NB4 (cell line): ENCODE data around the gene CDK17.

Experiments used
- POLR2A ChIP-seq: IDR thresholded peaks from 2 replicates; pipeline ENCODE4 v1.6.1; 2011; ENCODE audit warnings: mild to moderate bottlenecking; ENCODE audit not compliant: insufficient read length; ENCODE audit errors: extremely low read depth
- TF ChIP-seq, protein P1 (sequence below): IDR thresholded peaks from one replicate; pipeline ENCODE4 v1.5.1; 2012; ENCODE audit warnings: low read depth, low read length
- TF ChIP-seq, protein P2 (sequence below): IDR thresholded peaks from 2 replicates; pipeline ENCODE4 v1.6.1; 2011; ENCODE audit warnings: low read depth, low read length

DNA sequence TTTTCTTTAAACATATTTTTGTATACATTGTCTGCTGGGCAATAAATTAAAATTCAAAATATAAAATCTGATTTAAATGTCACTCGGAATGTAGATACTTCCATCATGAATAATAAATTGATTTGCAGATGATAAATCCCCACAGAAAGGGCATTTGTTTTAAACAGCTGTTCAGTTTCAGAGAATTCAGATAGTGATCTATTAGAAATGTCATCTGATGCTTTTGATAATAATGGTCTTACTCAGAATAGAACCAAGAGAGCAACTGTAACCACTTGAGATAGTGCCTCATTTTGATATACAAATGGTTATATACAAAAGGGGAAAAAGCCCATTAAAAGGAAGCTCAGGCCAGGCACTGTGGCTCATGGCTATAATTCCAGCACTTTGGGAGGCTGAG, 43.4 kb downstream of the CDK17 start:
- TF ChIP-seq, protein P1, sequence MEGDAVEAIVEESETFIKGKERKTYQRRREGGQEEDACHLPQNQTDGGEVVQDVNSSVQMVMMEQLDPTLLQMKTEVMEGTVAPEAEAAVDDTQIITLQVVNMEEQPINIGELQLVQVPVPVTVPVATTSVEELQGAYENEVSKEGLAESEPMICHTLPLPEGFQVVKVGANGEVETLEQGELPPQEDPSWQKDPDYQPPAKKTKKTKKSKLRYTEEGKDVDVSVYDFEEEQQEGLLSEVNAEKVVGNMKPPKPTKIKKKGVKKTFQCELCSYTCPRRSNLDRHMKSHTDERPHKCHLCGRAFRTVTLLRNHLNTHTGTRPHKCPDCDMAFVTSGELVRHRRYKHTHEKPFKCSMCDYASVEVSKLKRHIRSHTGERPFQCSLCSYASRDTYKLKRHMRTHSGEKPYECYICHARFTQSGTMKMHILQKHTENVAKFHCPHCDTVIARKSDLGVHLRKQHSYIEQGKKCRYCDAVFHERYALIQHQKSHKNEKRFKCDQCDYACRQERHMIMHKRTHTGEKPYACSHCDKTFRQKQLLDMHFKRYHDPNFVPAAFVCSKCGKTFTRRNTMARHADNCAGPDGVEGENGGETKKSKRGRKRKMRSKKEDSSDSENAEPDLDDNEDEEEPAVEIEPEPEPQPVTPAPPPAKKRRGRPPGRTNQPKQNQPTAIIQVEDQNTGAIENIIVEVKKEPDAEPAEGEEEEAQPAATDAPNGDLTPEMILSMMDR, result no peak
- TF ChIP-seq, protein P2, sequence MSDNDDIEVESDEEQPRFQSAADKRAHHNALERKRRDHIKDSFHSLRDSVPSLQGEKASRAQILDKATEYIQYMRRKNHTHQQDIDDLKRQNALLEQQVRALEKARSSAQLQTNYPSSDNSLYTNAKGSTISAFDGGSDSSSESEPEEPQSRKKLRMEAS, result no peak
- no peak for TF ChIP-seq POLR2A
